HG02870 (cell line): ENCODE results near the gene SPSB1.

Source experiments
- ATAC-seq: cut with Tn5 transposase; IDR thresholded peaks from one replicate; pipeline ENCODE4 v1.9.1; 2021; ENCODE audit warnings: mild to moderate bottlenecking, moderate library complexity; ENCODE audit not compliant: unreplicated experiment

Gene SPSB1

GRCh38 chr1:9292361-9293240, at the start of gene SPSB1:
Gene SPSB1 (plus strand): TSS chr1:9292894. CDS start chr1:9355892, 62,998 bp downstream.
- no peak for ATAC-seq

- ATAC-seq: no peak
These were observed 49.5 kb upstream of the SPSB1 start for GRCh38 chr1:9243066-9243739.

GRCh38 chr1:9244501-9245229, 48.0 kb upstream of the SPSB1 start:
- no peak for ATAC-seq

DNA sequence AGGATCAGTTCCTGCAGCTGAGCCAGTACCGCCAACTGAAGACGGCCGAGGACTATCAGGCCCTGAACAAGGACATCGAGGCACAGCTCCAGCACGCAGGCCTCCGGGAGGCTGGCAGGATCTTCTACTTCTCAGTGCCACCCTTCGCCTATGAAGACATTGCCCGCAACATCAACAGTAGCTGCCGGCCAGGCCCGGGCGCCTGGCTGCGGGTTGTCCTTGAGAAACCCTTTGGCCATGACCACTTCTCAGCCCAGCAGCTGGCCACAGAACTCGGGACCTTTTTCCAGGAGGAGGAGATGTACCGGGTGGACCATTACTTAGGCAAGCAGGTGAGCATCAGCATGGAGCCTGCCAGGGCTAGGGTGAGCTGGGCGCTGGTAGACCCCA, 47.5 kb upstream of the SPSB1 start:
- no peak for ATAC-seq

DNA sequence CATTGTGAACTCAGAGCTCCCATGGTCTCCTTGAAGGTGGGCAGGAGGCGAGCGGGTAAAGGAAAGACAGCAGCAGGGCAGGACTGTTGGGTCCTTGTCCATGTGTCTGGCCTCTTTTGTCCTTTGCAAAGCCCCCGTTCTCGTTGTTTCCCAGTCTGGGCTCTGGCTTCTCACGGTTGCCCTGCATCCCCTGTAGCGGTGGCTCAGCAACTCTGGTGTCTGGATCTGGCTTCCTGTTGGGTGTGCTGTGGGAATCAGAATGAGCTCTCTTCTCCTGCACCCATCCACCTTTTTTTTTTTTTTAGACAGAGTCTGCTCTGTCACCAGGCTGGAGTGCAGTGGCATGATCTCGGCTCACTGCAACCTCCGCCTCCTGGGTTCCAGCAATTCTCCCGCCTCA, 47.0 kb upstream of the SPSB1 start:
- no peak for ATAC-seq

DNA sequence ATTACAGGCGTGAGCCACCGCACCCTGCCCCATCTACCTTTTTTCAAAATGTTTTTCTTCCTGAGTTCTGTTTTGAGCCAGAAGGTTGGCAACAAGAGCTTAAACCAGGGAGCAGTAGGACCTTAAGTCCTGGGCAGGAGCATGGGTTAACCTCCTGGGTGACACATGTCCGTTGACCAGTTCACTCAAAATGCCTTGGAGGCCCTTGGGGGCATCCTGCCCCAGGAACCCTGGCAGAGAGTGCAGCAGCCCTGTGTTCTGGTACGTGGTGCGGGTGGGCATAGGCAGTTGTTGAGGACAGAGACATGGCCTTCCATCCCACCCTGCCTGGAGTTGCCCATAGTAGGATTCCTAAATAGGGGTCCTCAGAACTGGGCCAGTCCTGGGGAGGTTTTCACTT, 46.5 kb upstream of the SPSB1 start:
- no peak for ATAC-seq

DNA sequence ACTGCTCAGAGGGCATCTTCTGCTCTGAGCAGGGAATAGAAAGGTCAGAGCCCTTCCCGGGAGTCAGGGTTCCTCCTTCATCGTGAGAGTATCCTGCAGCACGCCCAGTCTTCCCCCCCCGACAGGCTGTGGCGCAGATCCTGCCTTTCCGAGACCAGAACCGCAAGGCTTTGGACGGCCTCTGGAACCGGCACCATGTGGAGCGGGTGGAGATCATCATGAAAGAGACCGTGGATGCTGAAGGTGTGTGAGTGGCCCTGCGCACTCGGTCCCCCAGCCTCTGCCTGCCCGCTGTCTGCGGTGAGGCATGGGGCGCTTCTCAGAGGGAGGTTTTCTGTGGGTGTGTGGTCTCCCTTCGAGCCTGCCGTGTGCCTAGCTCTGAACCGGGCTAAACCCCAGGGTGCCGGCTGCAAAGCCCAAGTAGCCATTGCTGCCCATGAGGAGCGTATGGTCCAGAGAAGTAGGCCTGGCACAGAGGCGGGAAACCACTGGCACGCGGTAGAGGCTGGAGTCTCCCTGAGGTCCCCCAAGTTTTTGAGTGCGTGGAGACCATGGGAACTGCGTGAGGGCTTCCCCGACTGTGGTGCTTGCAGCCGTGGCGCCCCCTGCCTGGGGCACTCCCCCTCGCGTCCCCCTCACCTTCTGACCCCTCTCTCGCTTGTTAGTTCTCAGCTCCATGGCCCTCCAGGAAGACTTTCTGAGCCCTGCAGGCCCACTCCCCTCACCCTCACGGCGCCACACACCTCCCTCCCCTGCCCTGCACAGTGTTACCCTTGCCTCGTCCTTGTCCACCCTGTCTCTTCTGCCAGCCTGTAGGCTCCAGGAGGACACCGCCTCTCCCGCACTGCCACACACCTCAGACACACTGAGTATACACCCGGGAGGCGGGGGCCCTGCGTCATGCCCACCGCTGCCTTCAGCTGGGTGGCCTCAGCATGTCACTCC, 45.6 kb upstream of the SPSB1 start:
- no peak for ATAC-seq

- ATAC-seq: no peak
These were observed 44.8 kb upstream of the SPSB1 start for GRCh38 chr1:9247894-9248293.

DNA sequence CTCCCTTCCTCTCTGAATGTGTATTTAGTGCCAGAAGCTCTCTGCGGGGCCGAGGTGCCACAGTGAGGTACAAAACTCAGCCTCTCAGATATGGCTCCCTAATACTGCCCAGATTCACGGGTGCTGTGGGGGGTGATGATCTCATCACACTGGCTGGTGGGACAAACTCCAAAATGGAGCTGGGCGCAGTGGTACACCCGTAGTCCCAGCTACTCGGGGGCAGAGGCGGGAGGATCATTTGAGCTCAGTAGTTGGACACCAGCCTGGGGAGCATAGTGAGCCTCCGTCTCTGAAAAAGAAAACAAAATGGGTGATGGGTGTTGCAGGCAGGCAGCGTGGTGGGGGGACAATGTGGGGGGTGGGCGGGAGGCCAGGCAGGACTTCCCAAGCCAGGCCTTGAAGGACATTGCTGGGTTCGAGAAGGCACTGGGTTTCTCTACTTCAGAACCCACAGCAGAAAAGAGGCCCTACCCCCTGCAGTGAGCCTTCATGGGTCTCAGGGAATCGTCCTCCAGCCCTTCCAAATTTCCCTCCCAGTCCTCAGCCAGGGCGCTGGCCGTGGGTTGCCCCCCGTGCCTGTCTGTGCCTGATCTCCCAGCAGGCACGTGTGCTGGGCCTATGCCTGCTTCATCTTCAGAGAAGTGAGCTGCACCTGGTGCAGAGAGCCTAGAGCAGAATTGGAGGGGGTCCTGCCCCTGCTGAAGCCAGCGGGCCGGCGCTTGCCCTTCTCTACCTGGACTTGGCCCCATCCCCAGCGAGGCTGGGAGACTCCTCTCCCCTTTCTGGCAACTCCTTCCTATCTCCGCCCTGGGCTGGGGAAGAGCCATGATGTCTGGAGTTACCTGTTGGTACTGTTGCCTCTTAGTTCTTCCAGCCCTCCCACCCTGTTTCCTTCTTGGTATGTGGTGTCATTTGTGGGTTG, 44.1 kb upstream of the SPSB1 start:
- no peak for ATAC-seq

DNA sequence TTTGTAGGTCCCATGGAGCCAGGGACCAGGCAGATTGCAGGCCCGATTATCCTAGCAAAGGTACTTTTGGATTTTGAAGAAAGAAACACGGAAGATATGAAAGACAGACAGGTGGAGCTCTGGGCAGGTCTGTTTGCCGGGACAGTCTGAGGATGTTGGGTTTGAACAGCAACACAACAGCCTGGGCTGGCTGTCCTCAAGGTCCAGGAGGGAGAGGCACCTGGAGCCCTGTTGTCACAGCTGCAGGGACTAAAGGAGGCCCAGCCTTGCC, 43.5 kb upstream of the SPSB1 start:
- ATAC-seq: no peak

DNA sequence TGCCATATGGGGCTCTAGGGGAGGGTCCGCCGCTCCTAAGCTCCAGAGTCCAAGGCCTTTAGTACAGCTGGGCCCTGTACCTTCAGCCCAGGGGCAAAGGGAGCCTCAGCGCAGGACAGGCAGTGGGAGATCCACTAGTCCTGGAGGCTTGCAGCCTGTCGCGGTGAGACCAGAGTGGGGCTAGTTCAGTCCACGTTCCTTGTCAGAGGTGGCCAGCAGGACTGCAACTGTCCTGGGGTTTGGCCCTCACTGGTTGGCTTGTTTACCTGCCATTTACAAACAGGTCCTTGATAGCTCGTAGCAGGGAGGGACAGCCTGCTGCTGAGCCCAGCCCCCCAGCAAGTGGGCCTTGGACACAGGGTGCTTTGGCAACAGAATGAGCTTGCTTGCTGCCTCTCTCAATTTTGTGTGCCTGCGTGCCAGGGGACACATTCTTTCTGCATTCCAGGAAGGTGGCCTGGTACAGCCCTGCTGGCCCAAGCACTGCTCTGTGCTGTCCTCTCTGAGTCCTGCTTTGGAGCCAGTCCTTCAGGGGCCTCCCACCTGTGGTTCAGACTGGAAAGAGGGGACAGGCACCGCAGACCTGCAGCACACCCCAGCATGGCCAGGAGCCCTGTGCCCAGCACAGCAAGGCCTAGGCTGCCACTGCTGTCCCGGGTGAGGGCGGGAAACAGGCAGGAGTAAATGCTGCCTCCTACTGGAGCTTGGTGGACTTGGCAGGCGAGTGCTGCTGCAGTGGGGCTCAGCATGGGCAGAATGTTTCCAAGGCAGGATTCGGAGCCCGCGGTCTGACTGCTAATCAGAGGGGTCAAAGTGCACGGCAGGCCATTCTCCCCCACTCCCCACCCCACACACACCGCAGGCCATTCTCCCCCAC, 42.9 kb upstream of the SPSB1 start:
- no peak for ATAC-seq

DNA sequence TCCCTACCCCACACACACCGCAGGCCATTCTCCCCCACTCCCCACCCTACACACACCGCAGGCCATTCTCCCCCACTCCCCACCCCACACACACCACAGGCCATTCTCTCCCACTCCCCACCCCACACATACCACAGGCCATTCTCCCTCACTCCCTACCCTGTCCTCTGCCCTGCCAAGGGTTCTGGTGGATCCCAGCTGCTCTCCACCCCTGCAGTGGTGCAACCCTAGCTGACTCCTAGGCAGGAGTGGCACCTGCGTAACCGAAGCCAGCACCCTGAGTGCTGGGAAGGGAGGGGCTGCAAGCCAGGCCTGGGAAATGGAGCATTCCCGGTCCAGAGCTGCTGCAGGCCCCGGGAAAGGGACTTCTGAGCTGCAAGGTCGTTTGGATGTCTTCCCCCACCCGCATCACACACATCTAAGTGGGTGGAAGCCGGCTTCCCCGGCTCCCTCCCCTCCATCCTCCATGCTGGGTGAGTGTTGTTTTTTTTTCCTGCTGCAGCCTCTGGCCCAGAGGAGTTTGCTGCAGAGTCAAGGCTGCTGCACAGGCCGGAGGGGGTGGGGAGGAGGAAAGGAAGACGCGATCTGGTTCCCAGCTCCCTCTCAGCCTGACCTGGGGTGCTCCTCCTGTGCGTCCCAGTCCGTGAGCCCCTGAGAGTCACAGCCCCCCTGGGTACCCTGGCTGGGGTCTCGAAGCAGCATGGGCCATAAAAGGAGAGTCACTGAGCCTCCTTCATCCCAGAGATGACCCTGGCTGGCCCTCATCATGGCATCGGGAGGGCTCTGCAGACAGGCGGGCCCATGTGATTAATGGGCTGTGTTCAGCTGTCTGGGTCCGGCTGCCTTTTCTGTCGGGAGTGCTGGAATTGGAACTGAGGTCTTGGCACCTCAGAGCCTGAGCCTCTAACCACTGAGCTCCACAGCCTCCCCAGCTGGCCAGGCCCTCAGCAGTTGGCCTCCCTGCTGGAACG, 42.0 kb upstream of the SPSB1 start:
- ATAC-seq: no peak

- ATAC-seq: no peak
These were observed 41.2 kb upstream of the SPSB1 start for GRCh38 chr1:9251501-9251900.

DNA sequence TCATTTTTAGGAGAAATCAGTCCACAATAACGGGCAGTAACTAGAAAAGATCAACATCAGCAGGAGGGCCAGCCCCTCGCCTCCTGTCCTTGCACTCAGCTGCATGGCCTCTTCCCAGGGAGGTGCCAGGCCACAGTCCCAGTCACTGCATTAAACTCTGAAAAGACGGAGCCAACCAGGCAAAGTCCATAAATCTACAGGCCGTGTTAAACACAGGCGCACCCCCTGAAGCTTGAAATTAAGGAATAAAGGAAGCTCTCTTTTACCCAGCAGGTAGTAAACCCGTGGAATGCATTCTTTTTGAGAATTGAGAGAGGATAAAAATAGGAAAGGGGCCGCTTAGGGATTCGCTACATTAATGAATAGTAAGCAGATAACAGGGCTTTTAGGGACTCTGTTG, 39.7 kb upstream of the SPSB1 start:
- ATAC-seq: no peak

- no peak for ATAC-seq
These were observed 39.1 kb upstream of the SPSB1 start for GRCh38 chr1:9253453-9254105.

DNA sequence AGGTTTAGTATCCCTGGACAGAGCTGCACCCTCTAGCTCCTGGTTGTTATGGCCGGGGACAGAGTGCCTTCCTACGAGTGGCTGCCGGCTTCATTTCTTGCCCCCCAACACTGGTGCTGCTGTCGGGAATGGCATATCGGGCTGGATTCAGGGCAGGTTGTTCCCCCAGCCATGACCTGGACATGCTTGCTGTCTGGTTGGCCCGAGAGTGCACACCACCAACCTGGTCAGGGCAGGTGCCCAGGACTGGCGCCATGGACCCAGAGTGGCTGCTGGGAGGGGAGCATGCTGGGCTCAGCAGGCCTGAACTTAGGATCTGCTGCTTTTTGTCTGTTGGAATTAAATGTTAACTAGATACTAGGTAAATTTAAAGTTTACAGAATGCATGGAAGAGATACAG, 36.4 kb upstream of the SPSB1 start:
- ATAC-seq: no peak

DNA sequence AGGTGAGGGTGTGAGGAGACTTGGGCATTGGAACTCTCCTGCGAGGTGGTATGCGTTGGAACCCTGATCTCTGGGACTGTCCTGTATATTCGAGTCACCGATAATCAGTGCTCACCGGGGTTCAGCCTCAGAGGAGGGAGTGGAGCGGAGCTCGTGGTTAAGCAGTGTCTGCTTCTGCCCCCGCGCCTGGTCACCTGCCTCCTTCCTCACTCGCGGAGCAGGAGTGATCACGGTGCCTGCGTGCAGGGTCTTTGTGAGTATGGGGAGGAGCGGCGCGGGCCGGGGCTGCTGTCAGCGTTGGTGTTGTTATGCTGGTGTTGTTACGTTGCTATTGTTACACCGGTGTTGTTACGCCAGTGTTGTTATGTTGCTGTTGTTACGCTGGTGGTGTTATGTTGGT, 34.8 kb upstream of the SPSB1 start:
- ATAC-seq: no peak
